ENCODE data around the gene DNHD1. TPM values are rescaled to one million over a fixed set of nuclear protein-coding genes. Genes with fewer than 3 reads are reported as not detected.

The DNHD1 gene
- total and polyA plus RNA-seq, 2 experiments from 2014 or later = 3.6 to 9.6 TPM

DNA sequence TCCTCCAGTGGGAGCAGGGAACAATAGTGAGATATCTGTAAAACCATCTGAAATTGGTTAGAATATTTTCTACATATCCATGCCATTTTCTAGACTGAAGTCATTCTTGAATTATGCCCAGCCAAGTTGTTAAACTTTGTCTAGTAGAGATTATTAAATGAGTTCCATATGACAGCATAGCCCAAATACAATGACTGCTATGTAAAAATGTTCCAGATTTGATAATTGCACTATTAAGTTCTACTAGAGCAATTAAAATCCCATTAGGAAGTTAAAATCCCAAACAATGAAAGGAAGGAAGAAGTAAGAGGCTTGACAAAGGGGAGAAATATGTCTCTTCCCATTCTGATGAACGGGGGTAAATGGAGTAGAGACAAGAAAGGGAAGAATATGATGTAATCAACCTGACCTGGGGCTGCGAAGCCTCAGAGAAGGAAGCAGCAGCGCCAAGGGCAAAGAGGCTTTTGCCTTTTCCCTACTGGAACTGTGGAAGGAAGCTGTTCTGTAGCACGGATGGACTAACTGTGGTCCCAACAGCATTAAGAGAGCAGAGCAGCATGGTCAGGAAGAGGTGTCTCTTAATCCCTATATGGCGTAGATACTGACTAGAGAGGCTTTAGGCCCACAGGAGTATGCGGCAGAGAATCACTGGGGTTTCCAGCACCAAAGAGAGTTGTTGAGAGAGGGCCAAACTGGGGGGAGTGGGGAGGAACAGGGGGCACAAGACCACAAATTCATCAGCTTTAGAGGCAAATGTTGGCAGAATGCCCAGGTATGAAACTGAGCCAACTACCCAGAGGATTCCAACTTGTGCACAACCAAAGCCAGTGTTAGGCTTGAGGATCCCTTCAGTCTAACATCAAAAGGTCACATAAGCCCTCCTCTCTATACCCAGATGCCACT is 79.6 kb downstream of the DNHD1 start (continued):
- TF ChIP-seq, protein P1, sequence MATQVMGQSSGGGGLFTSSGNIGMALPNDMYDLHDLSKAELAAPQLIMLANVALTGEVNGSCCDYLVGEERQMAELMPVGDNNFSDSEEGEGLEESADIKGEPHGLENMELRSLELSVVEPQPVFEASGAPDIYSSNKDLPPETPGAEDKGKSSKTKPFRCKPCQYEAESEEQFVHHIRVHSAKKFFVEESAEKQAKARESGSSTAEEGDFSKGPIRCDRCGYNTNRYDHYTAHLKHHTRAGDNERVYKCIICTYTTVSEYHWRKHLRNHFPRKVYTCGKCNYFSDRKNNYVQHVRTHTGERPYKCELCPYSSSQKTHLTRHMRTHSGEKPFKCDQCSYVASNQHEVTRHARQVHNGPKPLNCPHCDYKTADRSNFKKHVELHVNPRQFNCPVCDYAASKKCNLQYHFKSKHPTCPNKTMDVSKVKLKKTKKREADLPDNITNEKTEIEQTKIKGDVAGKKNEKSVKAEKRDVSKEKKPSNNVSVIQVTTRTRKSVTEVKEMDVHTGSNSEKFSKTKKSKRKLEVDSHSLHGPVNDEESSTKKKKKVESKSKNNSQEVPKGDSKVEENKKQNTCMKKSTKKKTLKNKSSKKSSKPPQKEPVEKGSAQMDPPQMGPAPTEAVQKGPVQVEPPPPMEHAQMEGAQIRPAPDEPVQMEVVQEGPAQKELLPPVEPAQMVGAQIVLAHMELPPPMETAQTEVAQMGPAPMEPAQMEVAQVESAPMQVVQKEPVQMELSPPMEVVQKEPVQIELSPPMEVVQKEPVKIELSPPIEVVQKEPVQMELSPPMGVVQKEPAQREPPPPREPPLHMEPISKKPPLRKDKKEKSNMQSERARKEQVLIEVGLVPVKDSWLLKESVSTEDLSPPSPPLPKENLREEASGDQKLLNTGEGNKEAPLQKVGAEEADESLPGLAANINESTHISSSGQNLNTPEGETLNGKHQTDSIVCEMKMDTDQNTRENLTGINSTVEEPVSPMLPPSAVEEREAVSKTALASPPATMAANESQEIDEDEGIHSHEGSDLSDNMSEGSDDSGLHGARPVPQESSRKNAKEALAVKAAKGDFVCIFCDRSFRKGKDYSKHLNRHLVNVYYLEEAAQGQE (IDR thresholded peaks at IDR 0.05; ENCODE audit: unreplicated experiment) = no peak
- TF ChIP-seq ZNF331 (CRISPR knock-in tag; IDR thresholded peaks at IDR 0.05; ENCODE audit: low read depth) = no peak
- TF ChIP-seq EZH2phosphoT487 (IDR thresholded peaks at IDR 0.05; ENCODE audit: unreplicated experiment) = no peak
- TF ChIP-seq STAT1 (IDR thresholded peaks at IDR 0.05; ENCODE audit: unreplicated experiment) = no peak
- TF ChIP-seq, protein P2, sequence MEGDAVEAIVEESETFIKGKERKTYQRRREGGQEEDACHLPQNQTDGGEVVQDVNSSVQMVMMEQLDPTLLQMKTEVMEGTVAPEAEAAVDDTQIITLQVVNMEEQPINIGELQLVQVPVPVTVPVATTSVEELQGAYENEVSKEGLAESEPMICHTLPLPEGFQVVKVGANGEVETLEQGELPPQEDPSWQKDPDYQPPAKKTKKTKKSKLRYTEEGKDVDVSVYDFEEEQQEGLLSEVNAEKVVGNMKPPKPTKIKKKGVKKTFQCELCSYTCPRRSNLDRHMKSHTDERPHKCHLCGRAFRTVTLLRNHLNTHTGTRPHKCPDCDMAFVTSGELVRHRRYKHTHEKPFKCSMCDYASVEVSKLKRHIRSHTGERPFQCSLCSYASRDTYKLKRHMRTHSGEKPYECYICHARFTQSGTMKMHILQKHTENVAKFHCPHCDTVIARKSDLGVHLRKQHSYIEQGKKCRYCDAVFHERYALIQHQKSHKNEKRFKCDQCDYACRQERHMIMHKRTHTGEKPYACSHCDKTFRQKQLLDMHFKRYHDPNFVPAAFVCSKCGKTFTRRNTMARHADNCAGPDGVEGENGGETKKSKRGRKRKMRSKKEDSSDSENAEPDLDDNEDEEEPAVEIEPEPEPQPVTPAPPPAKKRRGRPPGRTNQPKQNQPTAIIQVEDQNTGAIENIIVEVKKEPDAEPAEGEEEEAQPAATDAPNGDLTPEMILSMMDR (conservative IDR thresholded peaks at IDR 0.05; ENCODE audit: low read depth in 2 of 2) = no peak
- no peak for TF ChIP-seq CREB1 (CRISPR knock-in tag; IDR thresholded peaks at IDR 0.05; ENCODE audit: low read depth)
- TF ChIP-seq, protein P3, sequence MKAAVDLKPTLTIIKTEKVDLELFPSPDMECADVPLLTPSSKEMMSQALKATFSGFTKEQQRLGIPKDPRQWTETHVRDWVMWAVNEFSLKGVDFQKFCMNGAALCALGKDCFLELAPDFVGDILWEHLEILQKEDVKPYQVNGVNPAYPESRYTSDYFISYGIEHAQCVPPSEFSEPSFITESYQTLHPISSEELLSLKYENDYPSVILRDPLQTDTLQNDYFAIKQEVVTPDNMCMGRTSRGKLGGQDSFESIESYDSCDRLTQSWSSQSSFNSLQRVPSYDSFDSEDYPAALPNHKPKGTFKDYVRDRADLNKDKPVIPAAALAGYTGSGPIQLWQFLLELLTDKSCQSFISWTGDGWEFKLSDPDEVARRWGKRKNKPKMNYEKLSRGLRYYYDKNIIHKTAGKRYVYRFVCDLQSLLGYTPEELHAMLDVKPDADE (IDR thresholded peaks at IDR 0.05) = no peak
- TF ChIP-seq ZNF114 (CRISPR knock-in tag; IDR thresholded peaks at IDR 0.05) = no peak
- no peak for TF ChIP-seq JUNB (IDR thresholded peaks at IDR 0.05; ENCODE audit: unreplicated experiment)
- TF ChIP-seq EZH2 (IDR thresholded peaks at IDR 0.05; ENCODE audit: low read depth, unreplicated experiment) = no peak
- TF ChIP-seq POLR2AphosphoS5 (IDR thresholded peaks at IDR 0.05; ENCODE audit: low read depth) = no peak

DNA sequence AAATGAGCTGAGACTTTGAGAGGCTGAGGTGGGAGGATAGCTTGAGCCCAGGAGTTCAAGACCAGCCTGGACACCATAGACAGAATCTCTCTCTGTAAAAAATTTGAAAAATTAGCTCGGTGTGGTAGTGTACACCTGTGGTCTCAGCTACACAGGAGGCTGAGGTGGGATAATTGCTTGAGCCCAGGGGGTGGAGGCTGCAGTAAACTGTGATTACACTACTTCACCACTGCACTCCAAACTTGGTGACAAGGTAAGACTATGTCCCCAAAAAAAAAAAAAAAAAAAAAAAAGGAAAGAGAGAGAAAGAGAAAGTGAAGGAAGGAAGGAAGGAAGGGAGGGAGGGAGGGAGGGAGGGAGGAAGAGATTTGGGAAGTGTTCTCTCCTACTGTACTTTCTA is 81.1 kb downstream of the DNHD1 start:
- Mint-ChIP-seq H3K36me3 (ENCODE audit: low read depth) (peaks cover 3% of the 10 kb centered on the region; the same call in 1 of the 3 replicates), H3K27me3 (ENCODE audit: insufficient read depth, low read depth, poor library complexity) (peaks cover 2% of the 10 kb centered on the region), H3K9me3 (peaks cover 1% of the 10 kb centered on the region; the same call in 2 of the 3 replicates), H3K4me3 (no peak overlapping the region), H3K27ac (no peak overlapping the region), H3K4me1 (peaks cover 5% of the 10 kb centered on the region)
- Histone ChIP-seq H3K27me3 (ENCODE audit: insufficient read depth) (no peaks in the 10 kb centered on the region), H3K79me2 (replicated peaks; ENCODE audit: insufficient read depth) (no peaks in the 10 kb centered on the region), H3K4me2 (no peak overlapping the region), H2AFZ (no peak overlapping the region), H3K9me2 (ENCODE audit: insufficient read depth) (no peaks in the 10 kb centered on the region), H3F3A (replicated peaks; ENCODE audit: low read depth) (no peaks in the 10 kb centered on the region), H3K4me3 (no peak overlapping the region), H3K4me1 (ENCODE audit: insufficient read depth) (no peaks in the 10 kb centered on the region), H3K36me3 (ENCODE audit: insufficient read depth) (no peaks in the 10 kb centered on the region), H4K20me1 (replicated peaks; ENCODE audit: insufficient read depth) (no peaks in the 10 kb centered on the region; the same call in 1 of the 2 replicates), H3K27ac (ENCODE audit: low read depth) (no peak overlapping the region)
- ATAC-seq = no peak
- no peak for DNase-seq (ENCODE audit: low spot score)
- TF ChIP-seq ZNF331 (CRISPR knock-in tag; IDR thresholded peaks at IDR 0.05; ENCODE audit: low read depth) (no peak), ZNF114 (CRISPR knock-in tag; IDR thresholded peaks at IDR 0.05) (no peak), CREB1 (CRISPR knock-in tag; IDR thresholded peaks at IDR 0.05; ENCODE audit: low read depth) (no peak)
- TF ChIP-seq, protein P1 (IDR thresholded peaks at IDR 0.05; ENCODE audit: unreplicated experiment) = no peak
